Right forelimb (tissue), 1 donor: ENCODE results near the gene SPINK8.
A peak's percentile ranks its signal among the peaks of the same experiment; 100 is the strongest.
"Not testable (repeated sequence)": the region's sequence is repeated elsewhere in the genome, so short reads cannot be mapped to it uniquely, and the experiment has no call there.

Experiments
- DNase-seq: peaks from one replicate; pipeline ENCODE4 v3.0.0-alpha.2; 2018

Gene SPINK8

DNA sequence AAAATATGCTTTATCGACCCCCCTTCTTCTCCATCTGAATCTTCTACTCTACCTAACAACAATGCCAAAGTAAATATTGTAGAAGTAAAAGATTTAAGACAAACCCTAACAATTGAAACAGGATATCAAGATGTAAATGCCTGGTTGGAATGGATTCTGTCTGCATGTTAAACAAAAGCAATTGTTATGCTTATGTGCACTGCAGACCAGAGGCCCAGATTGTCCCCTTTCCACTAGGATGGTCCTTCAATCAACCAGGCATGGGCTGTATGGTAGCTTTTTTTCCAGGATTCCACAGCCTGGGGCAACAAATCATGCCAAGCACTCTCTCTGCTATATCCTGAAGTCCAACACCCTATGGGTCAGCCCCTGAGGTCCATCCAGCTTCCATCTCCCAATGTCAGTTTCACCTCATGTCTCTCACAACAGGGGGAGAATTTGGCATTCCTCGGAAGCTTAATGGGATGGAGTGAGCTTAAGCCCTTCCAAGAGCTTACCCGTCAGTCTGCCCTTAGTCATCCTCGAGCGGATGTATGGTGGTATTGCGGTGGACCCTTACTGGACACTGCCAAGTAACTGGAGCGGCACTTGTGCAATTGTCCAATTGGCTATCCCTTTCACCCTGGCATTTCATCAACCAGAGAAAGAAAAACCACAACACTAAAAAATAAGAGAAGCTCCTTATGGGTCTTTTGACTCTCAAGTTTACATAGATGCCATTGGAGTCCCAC is 56.4 kb downstream of the SPINK8 start:
- DNase-seq = no peak

DNA sequence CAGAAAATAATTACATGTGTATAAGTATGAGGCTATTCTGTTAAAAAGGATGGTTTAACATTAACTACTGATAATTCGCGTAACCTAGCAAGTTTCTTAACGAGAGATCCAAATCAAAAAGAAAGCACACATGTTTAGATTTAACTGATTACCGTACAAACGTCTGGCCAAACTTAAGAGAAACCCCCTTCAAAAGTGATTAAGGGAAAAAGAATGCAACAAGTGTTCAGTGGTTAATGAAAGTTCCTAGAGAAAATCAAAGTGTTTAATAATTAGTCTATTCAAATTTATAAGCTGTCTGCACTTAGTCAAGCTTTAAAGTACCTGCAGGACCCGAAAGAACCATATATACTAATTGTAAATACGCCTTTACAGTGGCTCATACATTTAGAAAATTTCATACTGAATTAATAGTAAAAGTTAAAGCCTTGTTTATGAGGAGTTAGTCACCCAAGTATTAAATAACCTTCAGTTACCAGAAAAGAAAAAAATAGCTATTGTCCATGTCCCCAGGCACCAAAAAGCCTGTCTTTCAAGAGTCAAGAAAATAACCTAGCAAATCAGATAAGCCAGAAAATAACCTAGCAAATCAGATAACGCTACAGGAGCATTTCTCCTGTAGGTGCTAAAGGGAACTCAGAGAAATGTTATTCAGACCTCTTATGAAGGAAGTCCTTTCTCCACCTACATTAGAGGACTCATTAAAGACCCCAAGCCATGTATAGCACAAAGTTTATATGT is 58.0 kb downstream of the SPINK8 start:
- DNase-seq = no peak

DNA sequence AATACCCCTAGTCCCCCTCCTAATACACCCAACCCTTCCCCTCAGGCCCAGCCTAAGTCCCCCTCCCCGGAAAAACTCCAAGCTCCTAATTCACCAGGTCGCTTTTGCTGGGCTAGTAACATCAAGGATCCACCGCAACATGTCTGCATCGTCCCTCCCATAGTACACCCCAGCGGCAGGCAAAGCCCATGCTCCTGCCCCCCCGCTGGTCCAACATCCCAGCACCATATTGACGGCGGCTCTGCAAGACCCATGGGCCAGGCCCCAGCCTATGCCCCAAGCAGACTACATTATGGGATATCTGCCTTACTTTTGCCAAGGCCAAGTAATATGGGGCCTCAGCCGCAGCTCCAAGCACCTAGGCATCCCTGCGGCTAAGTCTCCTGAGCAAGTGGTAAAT is 59.0 kb downstream of the SPINK8 start:
- no peak for DNase-seq

DNA sequence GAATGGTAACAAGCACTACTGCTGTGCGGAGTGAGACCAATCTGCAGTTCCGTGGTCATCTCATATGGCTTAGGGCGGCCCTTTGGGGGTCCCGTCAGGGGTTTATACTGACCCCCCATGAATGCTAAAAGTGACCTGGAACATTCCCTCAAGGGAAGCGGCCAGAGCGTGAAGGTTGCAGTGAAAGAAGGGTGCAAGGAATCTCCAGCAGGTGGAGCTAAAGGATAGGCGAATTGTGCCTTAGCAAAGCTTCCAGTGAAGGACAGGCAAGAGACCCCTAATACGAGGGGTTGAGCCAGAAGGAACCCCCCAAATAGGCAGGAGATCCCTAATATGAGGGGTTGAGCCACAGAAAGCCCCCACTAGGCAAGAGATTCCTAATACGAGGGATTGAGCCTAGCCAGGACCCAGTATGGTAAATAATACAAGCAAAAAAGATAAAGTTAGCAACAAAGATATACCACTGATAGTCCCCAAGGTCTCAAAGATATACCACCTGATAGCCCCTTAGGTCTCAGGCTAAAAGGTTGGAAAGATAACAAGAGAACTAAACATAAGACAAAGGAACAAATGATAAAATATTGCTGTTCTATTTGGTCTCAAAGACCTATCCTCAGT is 59.8 kb downstream of the SPINK8 start:
- DNase-seq = peak; percentile 68

DNA sequence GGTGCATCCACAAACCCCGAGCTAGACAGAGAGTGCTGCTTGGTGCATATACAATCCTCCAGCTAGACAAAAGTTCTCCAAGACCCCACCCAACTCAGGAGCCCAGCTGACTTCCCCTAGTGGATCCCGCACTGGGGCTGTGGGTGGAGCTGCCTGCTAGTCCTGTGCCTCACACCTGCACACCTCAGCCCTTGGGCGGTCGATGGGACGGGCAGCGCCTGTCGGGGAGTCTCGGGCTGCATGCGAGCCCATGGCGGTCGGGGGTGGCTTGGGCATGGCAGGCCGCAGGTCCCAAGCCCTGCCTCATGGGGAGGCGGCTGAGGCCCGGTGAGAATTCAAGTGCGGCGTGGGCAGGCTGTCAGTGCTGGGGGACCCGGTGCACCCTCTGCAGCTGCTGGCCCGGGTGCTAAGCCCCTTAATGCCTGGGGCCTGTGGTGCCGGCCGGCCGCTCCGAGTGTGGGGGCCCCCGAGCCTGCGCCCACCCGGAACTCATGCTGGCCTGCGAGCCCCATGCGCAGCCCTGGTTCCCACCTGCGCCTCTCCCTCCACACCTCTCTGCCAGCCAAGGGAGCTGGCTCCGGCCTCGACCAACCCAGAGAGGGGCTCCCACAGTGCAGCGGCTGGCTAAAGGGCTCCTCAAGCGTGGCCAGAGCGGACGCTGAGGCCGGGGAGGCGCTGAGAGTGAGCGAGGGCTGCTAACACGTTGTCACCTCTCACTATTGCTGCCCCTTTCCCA is 61.5 kb downstream of the SPINK8 start:
- no peak for DNase-seq

DNA sequence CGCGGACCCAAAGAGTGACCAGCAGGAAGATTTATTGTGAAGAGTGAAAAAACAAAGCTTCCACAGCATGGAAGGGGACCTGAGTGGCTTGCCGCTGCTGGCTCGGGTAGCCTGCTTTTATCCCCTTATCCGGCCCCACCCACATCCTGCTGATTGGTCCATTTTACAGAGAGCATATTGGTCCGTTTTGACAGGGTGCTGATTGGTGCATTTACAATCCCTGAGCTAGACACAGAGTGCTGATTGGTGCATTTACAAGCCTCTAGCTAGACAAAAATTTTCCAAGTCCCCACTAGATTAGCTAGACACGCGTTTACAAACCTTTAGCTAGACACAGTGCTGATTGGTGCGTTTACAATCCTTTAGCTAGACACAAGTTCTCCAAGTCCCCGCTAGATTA is 62.2 kb downstream of the SPINK8 start:
- not testable (repeated sequence) for DNase-seq

DNA sequence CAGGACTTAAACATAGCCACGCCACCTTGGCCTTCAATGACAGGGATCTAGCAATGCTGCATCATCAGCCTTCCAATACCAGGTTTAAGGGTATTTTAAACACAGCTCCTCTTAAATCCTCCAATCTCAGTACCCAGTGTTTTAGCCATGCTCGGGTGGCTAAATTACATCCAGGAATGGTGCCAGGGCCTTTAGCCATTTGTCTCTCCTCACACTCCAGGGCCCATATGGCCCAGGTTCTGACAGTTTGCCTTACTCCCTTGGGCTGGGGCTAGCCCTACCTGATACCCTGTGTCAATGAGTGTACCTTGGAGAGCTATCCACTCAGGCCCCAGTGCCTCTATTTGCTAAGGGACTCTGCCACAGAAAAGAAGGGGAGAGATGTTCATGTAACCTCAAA is 63.2 kb downstream of the SPINK8 start:
- no peak for DNase-seq

DNA sequence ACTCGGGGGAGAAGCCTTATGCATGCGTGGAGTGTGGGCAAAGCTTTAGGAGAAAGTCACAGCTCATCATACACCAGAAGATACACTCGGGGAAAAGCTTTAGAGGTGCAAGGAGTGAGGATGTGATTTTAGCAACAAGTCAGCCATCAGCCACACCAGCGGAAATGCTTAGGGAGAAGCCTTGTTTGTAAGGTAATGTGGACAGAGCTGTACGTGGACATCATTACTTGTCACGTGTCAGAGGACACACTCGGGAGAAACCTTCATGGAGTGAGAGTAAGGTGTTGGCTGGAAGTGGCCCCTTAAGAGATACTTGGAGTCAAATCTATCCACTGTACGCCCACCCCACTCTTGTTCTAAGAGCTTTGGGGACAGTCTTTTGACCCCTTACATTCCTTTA is 63.9 kb downstream of the SPINK8 start:
- no peak for DNase-seq

DNA sequence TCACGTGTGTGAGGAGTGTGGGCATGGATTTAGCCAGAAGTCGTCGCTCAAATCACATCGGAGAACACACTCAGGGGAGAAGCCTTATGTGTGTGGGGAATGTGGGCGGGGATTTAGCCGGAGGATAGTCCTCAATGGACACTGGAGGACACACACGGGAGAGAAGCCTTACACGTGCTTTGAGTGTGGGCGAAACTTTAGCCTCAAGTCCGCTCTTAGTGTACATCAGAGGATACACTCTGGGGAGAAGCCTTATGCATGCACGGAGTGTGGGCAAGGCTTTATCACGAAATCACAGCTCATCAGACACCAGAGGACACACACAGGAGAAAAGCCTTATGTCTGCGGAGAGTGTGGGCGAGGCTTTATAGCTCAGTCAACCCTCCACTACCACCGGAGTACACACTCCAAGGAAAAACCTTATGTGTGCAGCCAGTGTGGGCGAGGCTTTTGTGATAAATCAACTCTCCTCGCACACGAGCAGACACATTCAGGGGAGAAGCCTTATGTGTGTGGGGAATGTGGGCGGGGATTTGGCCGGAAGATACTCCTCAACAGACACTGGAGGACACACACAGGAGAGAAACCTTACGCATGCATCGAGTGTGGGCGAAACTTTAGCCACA is 64.4 kb downstream of the SPINK8 start:
- DNase-seq = no peak

DNA sequence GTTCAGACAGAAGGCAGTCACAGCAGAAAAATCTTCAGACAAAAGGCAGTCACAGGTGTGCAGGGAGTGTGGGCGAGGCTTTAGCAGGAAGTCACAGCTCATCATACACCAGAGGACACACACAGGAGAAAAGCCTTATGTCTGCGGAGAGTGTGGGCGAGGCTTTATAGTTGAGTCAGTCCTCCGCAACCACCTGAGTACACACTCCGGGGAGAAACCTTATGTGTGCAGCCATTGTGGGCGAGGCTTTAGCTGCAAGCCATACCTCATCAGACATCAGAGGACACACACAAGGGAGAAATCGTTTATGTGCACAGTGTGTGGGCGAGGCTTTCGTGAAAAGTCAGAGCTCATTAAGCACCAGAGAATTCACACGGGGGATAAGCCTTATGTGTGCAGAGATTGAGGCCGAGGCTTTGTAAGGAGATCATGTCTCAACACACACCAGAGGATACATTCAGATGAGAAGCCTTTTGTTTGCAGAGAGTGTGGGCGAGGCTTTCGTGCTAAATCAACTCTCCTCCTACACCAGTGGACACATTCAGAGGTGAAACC is 65.0 kb downstream of the SPINK8 start:
- no peak for DNase-seq

DNA sequence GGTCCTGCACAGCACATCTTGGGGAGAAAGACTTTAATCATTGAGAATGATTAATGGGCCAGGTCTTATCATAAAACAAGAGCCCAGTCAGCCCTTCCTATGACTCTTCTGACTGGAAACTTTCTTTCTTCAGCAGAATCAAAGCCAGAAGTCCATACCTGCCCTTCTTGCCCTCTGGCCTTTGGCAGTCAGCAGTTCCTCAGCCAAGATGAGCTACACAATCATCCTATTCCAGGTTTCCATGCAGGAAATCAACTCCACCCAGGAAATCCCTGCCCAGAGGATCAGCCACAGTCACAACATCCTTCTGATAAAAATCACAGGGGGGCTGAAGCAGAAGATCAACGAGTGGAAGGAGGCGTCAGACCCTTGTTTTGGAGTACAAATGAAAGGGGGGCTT is 65.7 kb downstream of the SPINK8 start:
- no peak for DNase-seq

DNA sequence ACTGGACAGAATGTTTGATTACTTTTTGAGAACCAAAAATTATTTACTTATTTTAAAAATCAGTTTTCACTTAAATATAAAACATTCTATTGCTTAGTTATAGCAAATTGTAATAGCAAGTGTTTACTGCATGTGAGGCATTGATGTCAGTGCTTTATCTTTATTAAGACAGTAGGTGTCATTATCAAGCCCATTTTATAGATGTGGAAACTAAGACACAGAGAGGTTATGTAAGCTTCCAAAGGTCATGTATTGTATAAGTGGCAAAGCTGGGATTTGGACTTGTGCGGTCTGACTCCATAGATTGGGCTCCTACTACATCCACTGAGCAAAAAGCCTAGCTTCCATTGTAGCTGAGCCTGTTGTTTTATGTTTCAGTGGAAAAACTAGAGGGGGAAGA is 74.9 kb downstream of the SPINK8 start:
- DNase-seq = no peak
